B cell (primary cell): ENCODE data around the gene LAMA1. TPM values are rescaled to one million over a fixed set of nuclear protein-coding genes. Genes with fewer than 3 reads are reported as not detected.

Source experiments
- ATAC-seq: fragments of 200-7000 bp; cut with Tn5 transposase; one replicate; pipeline ENCODE4 v1.10.0; 2021; ENCODE audit warnings: low read depth, mild to moderate bottlenecking, moderate number of reproducible peaks, moderate library complexity
- CTCF ChIA-PET: fragments of 350-600 bp; sonication (Branson Sonifier 250); formaldehyde crosslinking; loops from one replicate; lab custom pipeline; 2021; ENCODE audit warnings: antibody characterized with exemption, inconsistent platforms; lab: Charles Lee
- POLR2A ChIA-PET: fragments of 350-600 bp; sonication (Branson Sonifier 250); formaldehyde crosslinking; loops from one replicate; lab custom pipeline; 2021; ENCODE audit warnings: antibody characterized with exemption; lab: Charles Lee
- DNase-seq: peaks from one replicate; pipeline ENCODE4 v3.0.0; 2013
- H2AFZ ChIP-seq: 2 replicates; pipeline ENCODE4 v1.6.1; 2012; ENCODE audit warnings: mild to moderate bottlenecking, low read depth, low read length; ENCODE audit not compliant: insufficient read depth, poor library complexity, severe bottlenecking
- H3K27ac ChIP-seq, 2 donors: 1 replicate in 1 of 2; 2 replicates in 1 of 2; pipeline ENCODE4 v1.5.1; 2012 to 2013; ENCODE audit warnings: low read length in 2 of 2, mild to moderate bottlenecking in 2 of 2, moderate library complexity in 1 of 2
- H3K27me3 ChIP-seq, 4 experiments: fragments of 200-600 bp in 1 of 4; sonication (generic) in 1 of 4; replicated peaks in 1 of 4; 1 replicate in 2 of 4; 2 replicates in 2 of 4; pipeline versions ENCODE4 v1.6.1 to v1.7.0; 2013 to 2016; ENCODE audit warnings: low read length in 3 of 4, mild to moderate bottlenecking in 2 of 4, mixed read lengths in 1 of 4, moderate library complexity in 1 of 4; ENCODE audit not compliant: insufficient read depth in 4 of 4, control insufficient read depth in 3 of 4; ENCODE audit errors: control extremely low read depth in 1 of 4
- H3K36me3 ChIP-seq, 2 experiments: replicated peaks in 1 of 2; 1 replicate in 1 of 2; 2 replicates in 1 of 2; pipeline versions ENCODE4 v1.6.1 to v1.7.1; 2013; ENCODE audit warnings: low read length in 1 of 2; ENCODE audit not compliant: insufficient read depth in 2 of 2, control insufficient read depth in 1 of 2; ENCODE audit errors: control extremely low read depth in 1 of 2, extremely low read depth in 1 of 2
- H3K4me1 ChIP-seq, 2 donors: fragments of 200-600 bp in 1 of 2; sonication (generic) in 1 of 2; 1 replicate in 1 of 2; 2 replicates in 1 of 2; pipeline versions ENCODE4 v1.5.1 to v1.6.1; 2013 to 2017; ENCODE audit warnings: low read length in 2 of 2; ENCODE audit not compliant: control insufficient read depth in 2 of 2, insufficient read depth in 2 of 2
- H3K4me2 ChIP-seq: replicated peaks from 2 replicates; pipeline ENCODE3; 2012; ENCODE audit warnings: mild to moderate bottlenecking, low read depth, low read length; ENCODE audit not compliant: poor library complexity, severe bottlenecking
- H3K4me3 ChIP-seq, 5 experiments: fragments of 200-600 bp in 1 of 5; sonication (generic) in 1 of 5; 1 replicate in 3 of 5; 2 replicates in 2 of 5; pipeline versions ENCODE4 v1.5.1 to v1.7.0; 2011 to 2016; ENCODE audit warnings: low read length in 4 of 5, mild to moderate bottlenecking in 4 of 5, low read depth in 2 of 5, control low read depth in 1 of 5, moderate library complexity in 1 of 5; ENCODE audit not compliant: insufficient read depth in 1 of 5; ENCODE audit errors: control extremely low read depth in 1 of 5, extremely low read depth in 1 of 5
- H3K79me2 ChIP-seq: fragments of 200-600 bp; sonication (generic); one replicate; pipeline ENCODE4 v1.6.0; 2016; ENCODE audit warnings: low read length; ENCODE audit not compliant: control insufficient read depth, insufficient read depth
- H3K9ac ChIP-seq: fragments of 200-600 bp; sonication (generic); 2 replicates; pipeline ENCODE4 v1.6.1; 2017; ENCODE audit warnings: mild to moderate bottlenecking, low read length, moderate library complexity
- H3K9me3 ChIP-seq, 3 donors: one replicate each; pipeline versions ENCODE4 v1.6.1 to v1.7.1; 2013; ENCODE audit warnings: low read length in 2 of 3; ENCODE audit not compliant: control insufficient read depth in 2 of 3, insufficient read depth in 1 of 3; ENCODE audit errors: control extremely low read depth in 1 of 3
- H4K20me1 ChIP-seq: 2 replicates; pipeline ENCODE4 v1.6.0; 2012; ENCODE audit warnings: mild to moderate bottlenecking, low read length; ENCODE audit not compliant: insufficient read depth, control insufficient read depth, poor library complexity, severe bottlenecking
- H3K27ac Mint-ChIP-seq: one replicate; pipeline ENCODE4 v1.8.0; 2021; ENCODE audit warnings: mixed read lengths
- H3K27me3 Mint-ChIP-seq: one replicate; pipeline ENCODE4 v1.8.0; 2021; ENCODE audit warnings: mixed read lengths
- H3K4me1 Mint-ChIP-seq: one replicate; pipeline ENCODE4 v1.8.0; 2021; ENCODE audit warnings: mixed read lengths
- H3K4me3 Mint-ChIP-seq: one replicate; pipeline ENCODE4 v1.8.0; 2021; ENCODE audit warnings: mixed read lengths
- H3K9me3 Mint-ChIP-seq: one replicate; pipeline ENCODE4 v1.8.0; 2022; ENCODE audit warnings: mixed read lengths; ENCODE audit not compliant: insufficient read depth
- CTCF ChIP-seq: fragments of 200-600 bp; IDR thresholded peaks from one replicate; pipeline ENCODE4 v1.8.0; 2022; ENCODE audit warnings: antibody characterized with exemption, mild to moderate bottlenecking
- EZH2 ChIP-seq: IDR thresholded peaks from 2 replicates; pipeline ENCODE4 v1.6.1; 2012; ENCODE audit warnings: borderline replicate concordance, low read depth, mild to moderate bottlenecking, moderate library complexity, low read length; ENCODE audit not compliant: insufficient read depth, poor library complexity, severe bottlenecking
- WGBS: methylation state at CpG from one replicate; pipeline ENCODE4 v1.1.5; 2013; ENCODE audit warnings: missing lambda C conversion rate; ENCODE audit not compliant: insufficient coverage; 5-methylcytosine and 5-hydroxymethylcytosine counted together
- intact Hi-C: fragments of 100-400 bp; cut with micrococcal nuclease; formaldehyde crosslinking; loops from one replicate; pipeline ENCODE4 v1.10.0; 2022
- polyA plus RNA-seq: library from polyadenylated mRNA; depleted of rRNA; stranded (reverse); fragments of >200 nt; gene quantifications from 2 replicates; pipeline ENCODE4 v1.2.3, GENCODE V29; 2012
- total RNA-seq, 2 donors: library from RNA; stranded (reverse); fragments of 120-200 nt in 1 of 2; gene quantifications; 1 replicate in 1 of 2; 2 replicates in 1 of 2; pipeline versions ENCODE4 v1.2.3 to v1.2.4, GENCODE V29; 2013 to 2022

Gene LAMA1
- total and polyA plus RNA-seq, 2 donors (not counting 1 experiment from before 2014, with no cell fraction given) = not detected

- Histone ChIP-seq H3K9ac (no peak overlapping the region), H4K20me1 (no peaks in the 10 kb centered on the region), H3K27me3 (no peaks in the 10 kb centered on the region), H3K79me2 (no peaks in the 10 kb centered on the region), H3K27ac (no peak overlapping the region), H3K36me3 (no peaks in the 10 kb centered on the region), H3K4me2 (no peak overlapping the region), H3K9me3 (peaks cover 0 to 6% (median 0%) of the 10 kb centered on the region in 3 donors), H2AFZ (no peak overlapping the region), H3K4me1 (no peaks in the 10 kb centered on the region), H3K4me3 (no peak overlapping the region)
- CTCF ChIA-PET = no interaction called here
- H3K4me3 Mint-ChIP-seq = no peak overlapping the region
- intact Hi-C loops = no loop called here
- POLR2A ChIA-PET = no interaction called here
- TF ChIP-seq CTCF (no peak), EZH2 (no peak)
- no peak for ATAC-seq
- no peak overlapping the region for H3K27ac Mint-ChIP-seq
- DNase-seq = no peak
- H3K27me3 Mint-ChIP-seq = no peaks in the 10 kb centered on the region
- H3K4me1 Mint-ChIP-seq = no peaks in the 10 kb centered on the region
- H3K9me3 Mint-ChIP-seq = peaks cover 6% of the 10 kb centered on the region
These were observed 196.0 kb downstream of the LAMA1 start for GRCh38 chr18:6921571-6921970.

GRCh38 chr18:6920099-6920955 is 197.3 kb downstream of the LAMA1 start:
- Histone ChIP-seq H3K4me1 (no peaks in the 10 kb centered on the region), H3K9ac (no peak overlapping the region), H3K27ac (no peak overlapping the region), H3K4me2 (no peak overlapping the region), H2AFZ (no peak overlapping the region), H3K9me3 (peaks cover 0 to 6% (median 0%) of the 10 kb centered on the region in 3 donors), H3K79me2 (no peaks in the 10 kb centered on the region), H3K36me3 (no peaks in the 10 kb centered on the region), H4K20me1 (no peaks in the 10 kb centered on the region), H3K4me3 (no peak overlapping the region), H3K27me3 (no peaks in the 10 kb centered on the region)
- TF ChIP-seq EZH2 = no peak
- no peak for TF ChIP-seq CTCF
- Mint-ChIP-seq H3K27me3 (peaks cover 3% of the 10 kb centered on the region), H3K9me3 (peaks cover 8% of the 10 kb centered on the region), H3K4me3 (no peak overlapping the region), H3K27ac (no peak overlapping the region), H3K4me1 (no peaks in the 10 kb centered on the region)
- POLR2A ChIA-PET = no interaction called here
- 87% methylated on average over 32 of the region's 37 CpGs for WGBS
- DNase-seq (no peak), ATAC-seq (no peak)
- CTCF ChIA-PET = no interaction called here
- intact Hi-C loops = no loop called here
